Measurements from ENCODE around the gene ATP10A.
A peak's percentile ranks its signal among the peaks of the same experiment; 100 is the strongest.

The ATP10A gene

GRCh38 chr15:25668901-25669300, 194.2 kb downstream of the ATP10A start:
- no peak overlapping the region for H3K4me3 ChIP-seq
- TF ChIP-seq CTCF (IDR thresholded peaks at IDR 0.05): no peak
- no peak for DNase-seq (ENCODE audit: low spot score)
- peak overlapping the region; percentile 81 to 86 for H3K27ac ChIP-seq

DNA sequence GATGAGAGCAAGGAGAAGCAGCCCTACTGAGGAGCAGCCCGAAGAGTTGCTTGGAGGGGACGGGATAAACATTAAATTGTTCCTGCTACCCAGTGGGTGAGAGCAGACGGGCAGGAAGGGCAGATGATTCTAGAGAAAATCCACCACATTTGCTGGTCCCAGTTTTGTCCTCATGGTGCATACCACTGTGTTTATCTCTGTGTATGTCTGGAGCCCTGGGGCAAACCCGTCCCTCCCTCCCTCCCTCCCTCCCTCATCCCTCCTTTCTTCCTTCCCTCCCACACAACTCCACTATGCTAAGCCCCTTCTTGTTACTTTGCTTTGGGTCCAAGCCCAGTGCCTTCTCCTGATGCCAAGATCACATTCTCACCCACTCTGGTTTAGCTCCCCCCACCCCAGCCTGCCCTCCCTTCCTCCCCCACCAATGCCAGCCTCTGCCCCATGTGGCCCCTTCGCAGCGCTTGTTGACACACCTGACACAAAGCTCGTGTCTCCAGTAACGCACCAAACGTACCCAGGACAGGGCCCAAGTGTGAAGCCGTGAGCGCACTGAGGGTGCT, 194.8 kb downstream of the ATP10A start:
- no peak for DNase-seq (ENCODE audit: low spot score)
- no peak for TF ChIP-seq CTCF (IDR thresholded peaks at IDR 0.05)
- no peak overlapping the region for H3K4me3 ChIP-seq
- H3K27ac ChIP-seq: peak overlapping the region; percentile 81 to 86

DNA sequence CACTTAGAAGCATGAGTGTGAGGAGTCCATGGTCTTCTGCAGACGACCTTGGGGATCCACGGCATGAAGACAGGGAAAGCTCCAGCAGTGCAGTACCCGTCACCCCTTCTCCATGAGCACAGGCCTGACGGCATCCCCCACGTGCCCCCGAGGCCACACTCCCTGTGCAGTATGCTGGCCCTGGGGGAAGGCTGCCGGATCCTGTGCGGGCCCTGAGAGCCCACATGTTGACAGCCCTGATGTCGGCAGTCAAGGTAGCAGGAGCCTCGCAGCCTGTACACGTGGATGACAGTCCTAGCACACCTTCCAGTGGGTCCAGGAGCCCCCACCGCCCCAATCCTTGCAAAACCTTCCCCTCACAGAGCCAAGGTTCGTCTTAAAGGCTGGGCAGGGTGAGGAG, 195.3 kb downstream of the ATP10A start:
- H3K4me3 ChIP-seq: no peak overlapping the region
- peak; percentile 72 for DNase-seq (ENCODE audit: low spot score)
- TF ChIP-seq CTCF (IDR thresholded peaks at IDR 0.05): no peak
- peak overlapping the region in 1 of 2 donors; percentile 81 for H3K27ac ChIP-seq

GRCh38 chr15:25665913-25666312, 197.2 kb downstream of the ATP10A start:
- Histone ChIP-seq H3K4me3 (no peak overlapping the region), H3K27ac (no peak overlapping the region)
- DNase-seq (ENCODE audit: low spot score): no peak
- no peak for TF ChIP-seq CTCF (IDR thresholded peaks at IDR 0.05)

GRCh38 chr15:25664761-25665160, 198.4 kb downstream of the ATP10A start:
- TF ChIP-seq CTCF (IDR thresholded peaks at IDR 0.05): no peak
- Histone ChIP-seq H3K4me3 (no peak overlapping the region), H3K27ac (no peak overlapping the region)
- DNase-seq (ENCODE audit: low spot score): no peak

- no peak for TF ChIP-seq CTCF (IDR thresholded peaks at IDR 0.05)
These were observed 199.6 kb downstream of the ATP10A start for GRCh38 chr15:25663515-25663914.

DNA sequence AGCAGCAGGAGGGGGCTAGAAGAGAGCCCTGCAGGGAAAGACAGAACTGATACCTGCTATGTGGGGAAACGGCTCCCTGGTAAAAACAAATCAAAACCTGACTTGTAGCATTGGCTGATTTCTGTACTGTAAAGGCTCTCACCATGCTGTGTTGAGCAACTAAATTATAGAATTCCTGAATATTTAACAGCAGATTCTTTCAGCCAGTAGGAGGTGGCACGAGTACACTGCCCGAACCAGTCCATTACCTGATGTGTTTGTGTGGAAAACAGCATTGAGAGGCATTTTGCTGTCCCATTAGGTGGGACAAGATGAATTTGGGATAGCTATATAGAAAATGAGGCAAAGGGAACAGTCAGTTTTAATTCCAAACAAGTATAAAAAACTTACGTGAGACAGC, 201.2 kb downstream of the ATP10A start:
- Histone ChIP-seq H3K27ac (no peak overlapping the region), H3K4me3 (no peak overlapping the region)
- DNase-seq (ENCODE audit: low spot score): no peak
- TF ChIP-seq CTCF (IDR thresholded peaks at IDR 0.05): no peak

More at GRCh38 chr15:25663515-25663914, 199.6 kb downstream of the ATP10A start:
- H3K27ac ChIP-seq: no peak overlapping the region
- no peak for DNase-seq (ENCODE audit: low spot score)
- H3K4me3 ChIP-seq: no peak overlapping the region
